ENCODE measurements around the gene METTL24.

DNA sequence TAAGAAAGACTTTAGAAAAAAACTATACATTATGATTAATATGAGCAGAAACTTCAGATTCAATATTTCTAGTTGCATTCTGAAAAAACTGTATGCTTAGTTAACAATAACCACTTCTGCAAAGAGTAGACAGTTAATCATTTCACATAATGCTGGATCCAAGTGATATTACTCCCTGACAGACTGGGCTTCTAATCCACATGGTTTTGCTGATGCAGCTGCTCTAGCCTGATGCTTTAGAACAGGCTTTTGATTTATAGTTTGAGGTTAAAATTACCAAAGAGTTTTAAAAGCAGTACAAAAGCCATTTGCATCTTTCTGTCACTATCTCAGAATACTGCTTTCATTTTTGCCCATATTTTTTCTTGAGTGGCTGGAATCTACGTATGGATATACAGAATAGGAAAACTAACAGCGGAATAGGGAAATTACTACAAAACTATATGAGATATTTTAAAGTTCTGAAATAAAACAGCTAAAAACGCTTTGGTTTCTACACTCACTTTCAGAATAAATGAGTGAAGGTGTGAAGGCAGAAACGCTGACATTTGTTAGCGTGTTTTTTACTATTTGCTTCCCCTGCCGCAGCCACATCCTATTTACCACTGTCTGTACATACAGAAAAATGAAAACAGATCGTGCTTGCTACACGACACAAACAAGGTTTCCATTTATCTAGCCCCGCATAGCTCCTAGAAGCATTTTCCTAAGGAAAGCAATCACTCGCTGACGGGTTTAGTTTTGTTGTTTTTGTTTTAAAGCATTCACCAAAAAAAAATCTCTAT, 61.7 kb downstream of the METTL24 start:
- TF ChIP-seq CTCF (IDR thresholded peaks at IDR 0.05; ENCODE audit: insufficient read depth, low read length) (no peak), POLR2AphosphoS5 (IDR thresholded peaks at IDR 0.05; ENCODE audit: low read depth) (no peak)
